HG03378 (cell line): ENCODE data around the gene MYPOP.

Source experiments
- ATAC-seq: cut with Tn5 transposase; IDR thresholded peaks from one replicate; pipeline ENCODE4 v1.9.1; 2021; ENCODE audit warnings: mild to moderate bottlenecking, moderate library complexity; ENCODE audit not compliant: unreplicated experiment

The MYPOP gene

GRCh38 chr19:45901912-45902650 is at the start of gene MYPOP:
MYPOP (minus strand) TSS chr19:45902613; CDS start chr19:45901773, 840 bp downstream.
- ATAC-seq: no peak

GRCh38 chr19:45947926-45948325 is 45.5 kb upstream of the MYPOP start:
- ATAC-seq: no peak

GRCh38 chr19:45940515-45940805 is 38.0 kb upstream of the MYPOP start:
- no peak for ATAC-seq

- ATAC-seq: no peak
Measured at GRCh38 chr19:45939792-45940514, 37.5 kb upstream of the MYPOP start.

- ATAC-seq: no peak
Measured at GRCh38 chr19:45938733-45939319, 36.4 kb upstream of the MYPOP start.

- ATAC-seq: no peak
Measured at GRCh38 chr19:45935267-45935666, 32.9 kb upstream of the MYPOP start.

- no peak for ATAC-seq
Measured at GRCh38 chr19:45934551-45935230, 32.3 kb upstream of the MYPOP start.

GRCh38 chr19:45933759-45934158 is 31.3 kb upstream of the MYPOP start:
- ATAC-seq: no peak

GRCh38 chr19:45931055-45931454 is 28.6 kb upstream of the MYPOP start:
- ATAC-seq: no peak

- ATAC-seq: no peak
Measured at GRCh38 chr19:45929247-45929646, 26.8 kb upstream of the MYPOP start.

- ATAC-seq: no peak
Measured at GRCh38 chr19:45927565-45928261, 25.3 kb upstream of the MYPOP start.

- no peak for ATAC-seq
Measured at GRCh38 chr19:45924891-45925447, 22.6 kb upstream of the MYPOP start.

- no peak for ATAC-seq
Measured at GRCh38 chr19:45922281-45922680, 19.9 kb upstream of the MYPOP start.

- no peak for ATAC-seq
Measured at GRCh38 chr19:45920458-45920857, 18.0 kb upstream of the MYPOP start.

GRCh38 chr19:45919678-45920077 is 17.3 kb upstream of the MYPOP start:
- no peak for ATAC-seq

GRCh38 chr19:45918721-45919120 is 16.3 kb upstream of the MYPOP start:
- ATAC-seq: no peak

GRCh38 chr19:45917421-45918091 is 15.1 kb upstream of the MYPOP start:
- ATAC-seq: no peak

- ATAC-seq: no peak
Measured at GRCh38 chr19:45913874-45914830, 11.7 kb upstream of the MYPOP start, which contains the start of gene NANOS2. NANOS2 (minus strand) TSS chr19:45914778; CDS start chr19:45914693, 85 bp downstream.

- ATAC-seq: no peak
Measured at GRCh38 chr19:45911291-45911690, 8.9 kb upstream of the MYPOP start.
